Measurements from ENCODE around the gene RFXANK. TPM values are rescaled to one million over a fixed set of nuclear protein-coding genes. Genes with fewer than 3 reads are reported as not detected.

RFXANK gene
- total and polyA plus RNA-seq, 2 donors (not counting 1 experiment from before 2014, with no cell fraction given), result 77.9 to 100 TPM

DNA sequence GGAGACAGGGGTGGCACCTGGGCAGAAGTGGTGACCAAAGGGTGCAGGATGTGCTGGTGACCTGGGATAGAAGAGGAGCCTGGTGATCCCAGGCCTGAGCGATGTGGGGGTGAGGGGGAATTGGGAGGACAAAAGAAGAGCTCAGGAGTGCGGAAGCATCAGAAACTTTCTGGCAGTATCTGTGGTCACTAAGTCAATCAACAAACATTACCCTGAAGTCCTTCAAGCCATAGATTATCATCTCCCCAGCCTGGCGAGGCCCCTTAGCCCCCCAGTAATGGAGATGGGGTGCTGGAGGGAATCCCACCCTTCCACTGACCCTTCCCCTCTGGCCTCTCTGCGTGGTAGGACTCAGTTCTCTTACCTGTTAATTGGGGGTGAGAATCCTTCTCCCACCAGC lies 32.5 kb upstream of the RFXANK start:
- Mint-ChIP-seq H3K4me1 (peaks cover 49% of the 10 kb centered on the region), H3K27ac (no peak overlapping the region), H3K27me3 (no peaks in the 10 kb centered on the region), H3K4me3 (peak overlapping the region; percentile 14), H3K9me3 (ENCODE audit: insufficient read depth) (peaks cover 3% of the 10 kb centered on the region)
- H3K9ac ChIP-seq (ENCODE audit: low read length), result no peak overlapping the region
- TF ChIP-seq EZH2 (IDR thresholded peaks at IDR 0.05; ENCODE audit: borderline replicate concordance, insufficient read depth, low read depth, low read length, poor library complexity, severe bottlenecking), result no peak
- TF ChIP-seq CTCF (IDR thresholded peaks at IDR 0.05), result no peak
- H3K4me3 ChIP-seq (ENCODE audit: control extremely low read depth in 1 of 5, extremely low read depth in 1 of 5, insufficient read depth in 1 of 5, low read depth in 2 of 5, low read length in 4 of 5), result no peak overlapping the region
- peak overlapping the region; percentile 88 for H3K4me2 ChIP-seq (replicated peaks; ENCODE audit: low read depth, low read length, poor library complexity, severe bottlenecking)
- peaks cover 36 to 61% of the 10 kb centered on the region in 2 donors for H3K4me1 ChIP-seq (ENCODE audit: control insufficient read depth in 2 of 2, insufficient read depth in 2 of 2, low read length in 2 of 2)
- no peaks in the 10 kb centered on the region for H4K20me1 ChIP-seq (ENCODE audit: control insufficient read depth, insufficient read depth, low read length, poor library complexity, severe bottlenecking)
- no CpG with 5 or more reads among the region's 4 CpGs for WGBS (ENCODE audit: insufficient coverage)
- CTCF ChIA-PET, result interaction anchor here (0.6 to 5.6 kb wide), 5 partner anchors 14 to 451 kb away, joined by 3 to 48 read pairs (median 4); partner anchors contain the start of gene BORCS8
- H3K27me3 ChIP-seq (replicated peaks in 1 of 4; ENCODE audit: control extremely low read depth in 1 of 4, control insufficient read depth in 3 of 4, insufficient read depth in 4 of 4, low read length in 3 of 4), result no peaks in the 10 kb centered on the region
- H3K27ac ChIP-seq (ENCODE audit: low read length in 2 of 2), result no peak overlapping the region
- no peak overlapping the region for H2AFZ ChIP-seq (ENCODE audit: insufficient read depth, low read depth, low read length, poor library complexity, severe bottlenecking)
- H3K79me2 ChIP-seq (ENCODE audit: control insufficient read depth, insufficient read depth, low read length), result no peaks in the 10 kb centered on the region
- DNase-seq (no peak), ATAC-seq (ENCODE audit: low read depth) (no peak)
- POLR2A ChIA-PET, result interaction anchor here (2.9 kb wide), 1 partner anchor 10 kb away, joined by 8 read pairs; the partner anchor contains the start of gene MEF2B
- peaks cover 0 to 6% (median 6%) of the 10 kb centered on the region in 3 donors for H3K9me3 ChIP-seq (ENCODE audit: control extremely low read depth in 1 of 3, control insufficient read depth in 2 of 3, insufficient read depth in 1 of 3, low read length in 2 of 3)
- intact Hi-C loops (cut with micrococcal nuclease), result no loop called here
- no peaks in the 10 kb centered on the region for H3K36me3 ChIP-seq (replicated peaks in 1 of 2; ENCODE audit: control extremely low read depth in 1 of 2, control insufficient read depth in 1 of 2, extremely low read depth in 1 of 2, insufficient read depth in 2 of 2, low read length in 1 of 2)

- Histone ChIP-seq H3K4me2 (replicated peaks; ENCODE audit: low read depth, low read length, poor library complexity, severe bottlenecking) (peak overlapping the region; percentile 88), H3K79me2 (ENCODE audit: control insufficient read depth, insufficient read depth, low read length) (no peaks in the 10 kb centered on the region), H3K27me3 (replicated peaks in 1 of 4; ENCODE audit: control extremely low read depth in 1 of 4, control insufficient read depth in 3 of 4, insufficient read depth in 4 of 4, low read length in 3 of 4) (no peaks in the 10 kb centered on the region), H3K9ac (ENCODE audit: low read length) (peak overlapping the region; percentile 53), H3K4me3 (ENCODE audit: control extremely low read depth in 1 of 5, extremely low read depth in 1 of 5, insufficient read depth in 1 of 5, low read depth in 2 of 5, low read length in 4 of 5) (peak overlapping the region in 3 of 5 experiments; percentile 25 to 42 (median 27)), H3K9me3 (ENCODE audit: control extremely low read depth in 1 of 3, control insufficient read depth in 2 of 3, insufficient read depth in 1 of 3, low read length in 2 of 3) (peaks cover 0 to 6% (median 4%) of the 10 kb centered on the region in 3 donors), H4K20me1 (ENCODE audit: control insufficient read depth, insufficient read depth, low read length, poor library complexity, severe bottlenecking) (no peaks in the 10 kb centered on the region), H2AFZ (ENCODE audit: insufficient read depth, low read depth, low read length, poor library complexity, severe bottlenecking) (peak overlapping the region; percentile 13), H3K36me3 (replicated peaks in 1 of 2; ENCODE audit: control extremely low read depth in 1 of 2, control insufficient read depth in 1 of 2, extremely low read depth in 1 of 2, insufficient read depth in 2 of 2, low read length in 1 of 2) (no peaks in the 10 kb centered on the region), H3K27ac (ENCODE audit: low read length in 2 of 2) (peak overlapping the region; percentile 22 to 67), H3K4me1 (ENCODE audit: control insufficient read depth in 2 of 2, insufficient read depth in 2 of 2, low read length in 2 of 2) (peaks cover 29 to 55% of the 10 kb centered on the region in 2 donors)
- H3K9me3 Mint-ChIP-seq (ENCODE audit: insufficient read depth), result peaks cover 2% of the 10 kb centered on the region
- H3K4me3 Mint-ChIP-seq, result peak overlapping the region; percentile 59
- peaks cover 42% of the 10 kb centered on the region for H3K4me1 Mint-ChIP-seq
- peak; percentile 78 for ATAC-seq (ENCODE audit: low read depth)
- TF ChIP-seq CTCF (IDR thresholded peaks at IDR 0.05) (no peak), EZH2 (IDR thresholded peaks at IDR 0.05; ENCODE audit: borderline replicate concordance, insufficient read depth, low read depth, low read length, poor library complexity, severe bottlenecking) (no peak)
- POLR2A ChIA-PET, result interaction anchor here (0.6 to 2.9 kb wide), 6 partner anchors 9 to 1313 kb away, joined by 3 to 8 read pairs (median 6); partner anchors contain the start of genes ATP13A1, JAK3 and MEF2B
- 6% methylated on average over 11 of the region's 26 CpGs for WGBS (ENCODE audit: insufficient coverage)
- CTCF ChIA-PET, result interaction anchor here (1.6 to 5.6 kb wide), 2 partner anchors 14 to 15 kb away, joined by 4 to 48 read pairs; no protein-coding TSS in a partner anchor
- no peaks in the 10 kb centered on the region for H3K27me3 Mint-ChIP-seq
- peak; percentile 87 for DNase-seq
- intact Hi-C loops (cut with micrococcal nuclease), result loop anchor here (1.0 to 2.0 kb wide), 3 partner anchors 10 to 15 kb away; partner anchors contain the start of gene MEF2B
- peak overlapping the region; percentile 41 for H3K27ac Mint-ChIP-seq
Measured at GRCh38 chr19:19160461-19161035, 31.5 kb upstream of the RFXANK start.

Data from B cell (primary cell).